ENCODE data around the gene RUNX2. TPM values are rescaled to one million over a fixed set of nuclear protein-coding genes. Genes with fewer than 3 reads are reported as not detected.

Gene RUNX2
- polyA plus RNA-seq, 1 of the 3 experiments (the other 2 are of a cell fraction): 4.4 TPM

- ChIA-PET POLR2A (no interaction called here), CTCF (no interaction called here)
- no peak overlapping the region for H3K4me3 ChIP-seq (ENCODE audit: low read depth in 2 of 2, low read length in 1 of 2)
Measured at GRCh38 chr6:45637056-45637455, 308.9 kb downstream of the RUNX2 start.

More at GRCh38 chr6:45637056-45637455, 308.9 kb downstream of the RUNX2 start:
- peaks cover 0 to 10% of the 10 kb centered on the region in 2 experiments; a peak in 2 of 4 replicates for H3K4me1 ChIP-seq (ENCODE audit: control insufficient read depth in 1 of 2, insufficient read depth in 2 of 2, low read depth in 1 of 2, low read length in 1 of 2)
- no peaks in the 10 kb centered on the region for H3F3A ChIP-seq (replicated peaks; ENCODE audit: insufficient read depth)
- H3K36me3 ChIP-seq (replicated peaks in 1 of 2; ENCODE audit: control insufficient read depth in 1 of 2, insufficient read depth in 2 of 2, low read length in 1 of 2): no peaks in the 10 kb centered on the region
- H3K4me2 ChIP-seq: no peak overlapping the region
- TF ChIP-seq FOXJ3 (CRISPR knock-in tag; IDR thresholded peaks at IDR 0.05) (no peak), PBX3 (IDR thresholded peaks at IDR 0.05) (no peak), GATA2 (CRISPR knock-in tag; IDR thresholded peaks at IDR 0.05) (no peak), TEAD4 (IDR thresholded peaks at IDR 0.05; ENCODE audit: borderline replicate concordance, insufficient read depth) (no peak), SIN3A (IDR thresholded peaks at IDR 0.05; ENCODE audit: borderline replicate concordance, low read depth, low read length) (no peak), ZBTB33 (IDR thresholded peaks at IDR 0.05; ENCODE audit: borderline replicate concordance, low read depth) (no peak), CHD2 (IDR thresholded peaks at IDR 0.05; ENCODE audit: low read length, partially characterized antibody) (no peak), EP300 (IDR thresholded peaks at IDR 0.05; ENCODE audit: borderline replicate concordance in 1 of 2, low read depth in 1 of 2, low read length in 1 of 2) (no peak), SMC3 (IDR thresholded peaks at IDR 0.05; ENCODE audit: low read depth, low read length) (no peak), RXRA (IDR thresholded peaks at IDR 0.05; ENCODE audit: borderline replicate concordance, low read depth) (no peak)
- TF ChIP-seq, protein P1, sequence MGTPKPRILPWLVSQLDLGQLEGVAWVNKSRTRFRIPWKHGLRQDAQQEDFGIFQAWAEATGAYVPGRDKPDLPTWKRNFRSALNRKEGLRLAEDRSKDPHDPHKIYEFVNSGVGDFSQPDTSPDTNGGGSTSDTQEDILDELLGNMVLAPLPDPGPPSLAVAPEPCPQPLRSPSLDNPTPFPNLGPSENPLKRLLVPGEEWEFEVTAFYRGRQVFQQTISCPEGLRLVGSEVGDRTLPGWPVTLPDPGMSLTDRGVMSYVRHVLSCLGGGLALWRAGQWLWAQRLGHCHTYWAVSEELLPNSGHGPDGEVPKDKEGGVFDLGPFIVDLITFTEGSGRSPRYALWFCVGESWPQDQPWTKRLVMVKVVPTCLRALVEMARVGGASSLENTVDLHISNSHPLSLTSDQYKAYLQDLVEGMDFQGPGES (IDR thresholded peaks at IDR 0.05; ENCODE audit: low read depth, low read length): no peak
- 73% methylated on average over 3 of the region's 3 CpGs for WGBS (ENCODE audit: low lambda C conversion rate)
- H3K27me3 ChIP-seq (ENCODE audit: insufficient read depth): no peaks in the 10 kb centered on the region
- no peak for DNase-seq
- H4K20me1 ChIP-seq (ENCODE audit: insufficient read depth): no peaks in the 10 kb centered on the region
- no peak overlapping the region for H3K27ac ChIP-seq (ENCODE audit: low read depth in 2 of 2, low read length in 1 of 2)
- H3K9me2 ChIP-seq: no peaks in the 10 kb centered on the region
- H3K79me2 ChIP-seq (ENCODE audit: insufficient read depth): no peaks in the 10 kb centered on the region
- H3K9me3 ChIP-seq: no peaks in the 10 kb centered on the region
- no peak overlapping the region for H3K9ac ChIP-seq
- no peak overlapping the region for H2AFZ ChIP-seq (ENCODE audit: low read depth)
